ENCODE results near the gene TNFRSF13B.
"Not testable (repeated sequence)": the region's sequence is repeated elsewhere in the genome, so short reads cannot be mapped to it uniquely, and the experiment has no call there.

DNA sequence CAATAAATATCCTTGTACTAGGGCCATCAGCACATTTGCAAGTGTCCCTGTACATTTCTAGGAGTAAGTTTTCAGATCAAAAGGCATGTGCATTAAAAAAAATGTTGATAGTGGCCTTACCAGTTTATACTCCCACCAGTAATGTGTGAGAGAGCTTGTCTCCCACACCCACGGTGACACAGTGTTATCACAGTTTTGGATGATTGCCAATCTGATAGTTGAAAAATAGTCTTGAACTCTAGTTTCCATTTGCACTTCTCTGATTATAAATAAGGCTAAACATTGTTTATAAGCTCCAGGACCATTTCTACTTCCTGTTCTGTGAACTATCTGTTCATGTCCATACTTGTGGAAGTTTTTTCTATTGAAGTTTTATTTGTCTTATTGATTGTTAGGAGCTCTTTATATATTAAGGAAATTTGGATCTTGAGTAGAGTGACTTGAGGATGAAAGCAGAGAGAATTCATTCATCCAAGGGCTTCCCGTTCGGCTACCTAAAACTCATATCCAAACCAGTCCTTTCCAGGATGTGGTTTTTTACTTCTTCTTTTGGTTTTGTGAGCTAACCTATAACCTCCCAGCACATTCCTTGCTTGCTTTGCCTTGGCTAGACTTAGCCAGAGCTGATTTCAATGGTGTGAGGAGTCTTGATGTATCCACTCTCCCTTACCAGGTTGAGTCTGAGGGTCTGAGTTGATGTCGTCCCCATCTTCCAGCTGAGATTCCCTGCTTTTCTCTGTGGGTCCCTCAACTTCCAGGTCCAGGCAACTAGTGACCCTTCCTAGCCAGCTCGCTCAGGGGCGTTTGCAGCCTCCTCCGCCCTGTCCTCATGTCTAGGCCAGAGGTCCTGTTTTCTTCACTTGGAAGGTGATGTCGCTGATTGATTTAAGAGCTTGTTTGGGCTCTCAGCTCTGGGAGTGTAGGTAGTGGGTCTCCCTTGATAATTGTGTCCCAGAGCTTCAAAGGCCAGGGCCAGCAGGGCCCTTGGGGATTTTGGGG is 44.6 kb upstream of the TNFRSF13B start:
- TF ChIP-seq, protein P1, sequence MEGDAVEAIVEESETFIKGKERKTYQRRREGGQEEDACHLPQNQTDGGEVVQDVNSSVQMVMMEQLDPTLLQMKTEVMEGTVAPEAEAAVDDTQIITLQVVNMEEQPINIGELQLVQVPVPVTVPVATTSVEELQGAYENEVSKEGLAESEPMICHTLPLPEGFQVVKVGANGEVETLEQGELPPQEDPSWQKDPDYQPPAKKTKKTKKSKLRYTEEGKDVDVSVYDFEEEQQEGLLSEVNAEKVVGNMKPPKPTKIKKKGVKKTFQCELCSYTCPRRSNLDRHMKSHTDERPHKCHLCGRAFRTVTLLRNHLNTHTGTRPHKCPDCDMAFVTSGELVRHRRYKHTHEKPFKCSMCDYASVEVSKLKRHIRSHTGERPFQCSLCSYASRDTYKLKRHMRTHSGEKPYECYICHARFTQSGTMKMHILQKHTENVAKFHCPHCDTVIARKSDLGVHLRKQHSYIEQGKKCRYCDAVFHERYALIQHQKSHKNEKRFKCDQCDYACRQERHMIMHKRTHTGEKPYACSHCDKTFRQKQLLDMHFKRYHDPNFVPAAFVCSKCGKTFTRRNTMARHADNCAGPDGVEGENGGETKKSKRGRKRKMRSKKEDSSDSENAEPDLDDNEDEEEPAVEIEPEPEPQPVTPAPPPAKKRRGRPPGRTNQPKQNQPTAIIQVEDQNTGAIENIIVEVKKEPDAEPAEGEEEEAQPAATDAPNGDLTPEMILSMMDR (conservative IDR thresholded peaks at IDR 0.05; ENCODE audit: low read depth in 2 of 2) = not testable (repeated sequence)
- TF ChIP-seq EZH2 (IDR thresholded peaks at IDR 0.05; ENCODE audit: low read depth, unreplicated experiment); JUNB (IDR thresholded peaks at IDR 0.05; ENCODE audit: unreplicated experiment); EZH2phosphoT487 (IDR thresholded peaks at IDR 0.05; ENCODE audit: unreplicated experiment); ZNF114 (CRISPR knock-in tag; IDR thresholded peaks at IDR 0.05); POLR2AphosphoS5 (IDR thresholded peaks at IDR 0.05; ENCODE audit: low read depth); CREB1 (CRISPR knock-in tag; IDR thresholded peaks at IDR 0.05; ENCODE audit: low read depth); STAT1 (IDR thresholded peaks at IDR 0.05; ENCODE audit: unreplicated experiment); ZNF331 (CRISPR knock-in tag; IDR thresholded peaks at IDR 0.05; ENCODE audit: low read depth); NANOG (IDR thresholded peaks at IDR 0.05; ENCODE audit: borderline replicate concordance): not testable (repeated sequence)
- TF ChIP-seq, protein P2, sequence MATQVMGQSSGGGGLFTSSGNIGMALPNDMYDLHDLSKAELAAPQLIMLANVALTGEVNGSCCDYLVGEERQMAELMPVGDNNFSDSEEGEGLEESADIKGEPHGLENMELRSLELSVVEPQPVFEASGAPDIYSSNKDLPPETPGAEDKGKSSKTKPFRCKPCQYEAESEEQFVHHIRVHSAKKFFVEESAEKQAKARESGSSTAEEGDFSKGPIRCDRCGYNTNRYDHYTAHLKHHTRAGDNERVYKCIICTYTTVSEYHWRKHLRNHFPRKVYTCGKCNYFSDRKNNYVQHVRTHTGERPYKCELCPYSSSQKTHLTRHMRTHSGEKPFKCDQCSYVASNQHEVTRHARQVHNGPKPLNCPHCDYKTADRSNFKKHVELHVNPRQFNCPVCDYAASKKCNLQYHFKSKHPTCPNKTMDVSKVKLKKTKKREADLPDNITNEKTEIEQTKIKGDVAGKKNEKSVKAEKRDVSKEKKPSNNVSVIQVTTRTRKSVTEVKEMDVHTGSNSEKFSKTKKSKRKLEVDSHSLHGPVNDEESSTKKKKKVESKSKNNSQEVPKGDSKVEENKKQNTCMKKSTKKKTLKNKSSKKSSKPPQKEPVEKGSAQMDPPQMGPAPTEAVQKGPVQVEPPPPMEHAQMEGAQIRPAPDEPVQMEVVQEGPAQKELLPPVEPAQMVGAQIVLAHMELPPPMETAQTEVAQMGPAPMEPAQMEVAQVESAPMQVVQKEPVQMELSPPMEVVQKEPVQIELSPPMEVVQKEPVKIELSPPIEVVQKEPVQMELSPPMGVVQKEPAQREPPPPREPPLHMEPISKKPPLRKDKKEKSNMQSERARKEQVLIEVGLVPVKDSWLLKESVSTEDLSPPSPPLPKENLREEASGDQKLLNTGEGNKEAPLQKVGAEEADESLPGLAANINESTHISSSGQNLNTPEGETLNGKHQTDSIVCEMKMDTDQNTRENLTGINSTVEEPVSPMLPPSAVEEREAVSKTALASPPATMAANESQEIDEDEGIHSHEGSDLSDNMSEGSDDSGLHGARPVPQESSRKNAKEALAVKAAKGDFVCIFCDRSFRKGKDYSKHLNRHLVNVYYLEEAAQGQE (IDR thresholded peaks at IDR 0.05; ENCODE audit: unreplicated experiment) = not testable (repeated sequence)
- TF ChIP-seq, protein P3, sequence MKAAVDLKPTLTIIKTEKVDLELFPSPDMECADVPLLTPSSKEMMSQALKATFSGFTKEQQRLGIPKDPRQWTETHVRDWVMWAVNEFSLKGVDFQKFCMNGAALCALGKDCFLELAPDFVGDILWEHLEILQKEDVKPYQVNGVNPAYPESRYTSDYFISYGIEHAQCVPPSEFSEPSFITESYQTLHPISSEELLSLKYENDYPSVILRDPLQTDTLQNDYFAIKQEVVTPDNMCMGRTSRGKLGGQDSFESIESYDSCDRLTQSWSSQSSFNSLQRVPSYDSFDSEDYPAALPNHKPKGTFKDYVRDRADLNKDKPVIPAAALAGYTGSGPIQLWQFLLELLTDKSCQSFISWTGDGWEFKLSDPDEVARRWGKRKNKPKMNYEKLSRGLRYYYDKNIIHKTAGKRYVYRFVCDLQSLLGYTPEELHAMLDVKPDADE (IDR thresholded peaks at IDR 0.05) = not testable (repeated sequence)
- TF ChIP-seq, protein P4, sequence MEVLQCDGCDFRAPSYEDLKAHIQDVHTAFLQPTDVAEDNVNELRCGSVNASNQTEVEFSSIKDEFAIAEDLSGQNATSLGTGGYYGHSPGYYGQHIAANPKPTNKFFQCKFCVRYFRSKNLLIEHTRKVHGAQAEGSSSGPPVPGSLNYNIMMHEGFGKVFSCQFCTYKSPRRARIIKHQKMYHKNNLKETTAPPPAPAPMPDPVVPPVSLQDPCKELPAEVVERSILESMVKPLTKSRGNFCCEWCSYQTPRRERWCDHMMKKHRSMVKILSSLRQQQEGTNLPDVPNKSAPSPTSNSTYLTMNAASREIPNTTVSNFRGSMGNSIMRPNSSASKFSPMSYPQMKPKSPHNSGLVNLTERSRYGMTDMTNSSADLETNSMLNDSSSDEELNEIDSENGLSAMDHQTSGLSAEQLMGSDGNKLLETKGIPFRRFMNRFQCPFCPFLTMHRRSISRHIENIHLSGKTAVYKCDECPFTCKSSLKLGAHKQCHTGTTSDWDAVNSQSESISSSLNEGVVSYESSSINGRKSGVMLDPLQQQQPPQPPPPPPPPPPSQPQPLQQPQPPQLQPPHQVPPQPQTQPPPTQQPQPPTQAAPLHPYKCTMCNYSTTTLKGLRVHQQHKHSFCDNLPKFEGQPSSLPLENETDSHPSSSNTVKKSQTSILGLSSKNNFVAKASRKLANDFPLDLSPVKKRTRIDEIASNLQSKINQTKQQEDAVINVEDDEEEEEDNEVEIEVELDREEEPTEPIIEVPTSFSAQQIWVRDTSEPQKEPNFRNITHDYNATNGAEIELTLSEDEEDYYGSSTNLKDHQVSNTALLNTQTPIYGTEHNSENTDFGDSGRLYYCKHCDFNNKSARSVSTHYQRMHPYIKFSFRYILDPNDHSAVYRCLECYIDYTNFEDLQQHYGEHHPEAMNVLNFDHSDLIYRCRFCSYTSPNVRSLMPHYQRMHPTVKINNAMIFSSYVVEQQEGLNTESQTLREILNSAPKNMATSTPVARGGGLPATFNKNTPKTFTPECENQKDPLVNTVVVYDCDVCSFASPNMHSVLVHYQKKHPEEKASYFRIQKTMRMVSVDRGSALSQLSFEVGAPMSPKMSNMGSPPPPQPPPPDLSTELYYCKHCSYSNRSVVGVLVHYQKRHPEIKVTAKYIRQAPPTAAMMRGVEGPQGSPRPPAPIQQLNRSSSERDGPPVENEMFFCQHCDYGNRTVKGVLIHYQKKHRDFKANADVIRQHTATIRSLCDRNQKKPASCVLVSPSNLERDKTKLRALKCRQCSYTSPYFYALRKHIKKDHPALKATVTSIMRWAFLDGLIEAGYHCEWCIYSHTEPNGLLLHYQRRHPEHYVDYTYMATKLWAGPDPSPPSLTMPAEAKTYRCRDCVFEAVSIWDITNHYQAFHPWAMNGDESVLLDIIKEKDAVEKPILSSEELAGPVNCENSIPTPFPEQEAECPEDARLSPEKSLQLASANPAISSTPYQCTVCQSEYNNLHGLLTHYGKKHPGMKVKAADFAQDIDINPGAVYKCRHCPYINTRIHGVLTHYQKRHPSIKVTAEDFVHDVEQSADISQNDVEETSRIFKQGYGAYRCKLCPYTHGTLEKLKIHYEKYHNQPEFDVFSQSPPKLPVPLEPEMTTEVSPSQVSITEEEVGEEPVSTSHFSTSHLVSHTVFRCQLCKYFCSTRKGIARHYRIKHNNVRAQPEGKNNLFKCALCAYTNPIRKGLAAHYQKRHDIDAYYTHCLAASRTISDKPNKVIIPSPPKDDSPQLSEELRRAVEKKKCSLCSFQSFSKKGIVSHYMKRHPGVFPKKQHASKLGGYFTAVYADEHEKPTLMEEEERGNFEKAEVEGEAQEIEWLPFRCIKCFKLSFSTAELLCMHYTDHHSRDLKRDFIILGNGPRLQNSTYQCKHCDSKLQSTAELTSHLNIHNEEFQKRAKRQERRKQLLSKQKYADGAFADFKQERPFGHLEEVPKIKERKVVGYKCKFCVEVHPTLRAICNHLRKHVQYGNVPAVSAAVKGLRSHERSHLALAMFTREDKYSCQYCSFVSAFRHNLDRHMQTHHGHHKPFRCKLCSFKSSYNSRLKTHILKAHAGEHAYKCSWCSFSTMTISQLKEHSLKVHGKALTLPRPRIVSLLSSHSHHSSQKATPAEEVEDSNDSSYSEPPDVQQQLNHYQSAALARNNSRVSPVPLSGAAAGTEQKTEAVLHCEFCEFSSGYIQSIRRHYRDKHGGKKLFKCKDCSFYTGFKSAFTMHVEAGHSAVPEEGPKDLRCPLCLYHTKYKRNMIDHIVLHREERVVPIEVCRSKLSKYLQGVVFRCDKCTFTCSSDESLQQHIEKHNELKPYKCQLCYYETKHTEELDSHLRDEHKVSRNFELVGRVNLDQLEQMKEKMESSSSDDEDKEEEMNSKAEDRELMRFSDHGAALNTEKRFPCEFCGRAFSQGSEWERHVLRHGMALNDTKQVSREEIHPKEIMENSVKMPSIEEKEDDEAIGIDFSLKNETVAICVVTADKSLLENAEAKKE (CRISPR knock-in tag; IDR thresholded peaks at IDR 0.05) = not testable (repeated sequence)
